ENCODE results near the gene STK38. TPM values are rescaled to one million over a fixed set of nuclear protein-coding genes. Genes with fewer than 3 reads are reported as not detected.
"Not testable (repeated sequence)": the region's sequence is repeated elsewhere in the genome, so short reads cannot be mapped to it uniquely, and the experiment has no call there.

Gene STK38
- total and polyA plus RNA-seq, 2 of the 8 experiments (the other 6 are each of a cell fraction or from before 2014, with no cell fraction given) = 8.1 to 19.8 TPM

- no peak for TF ChIP-seq SP2 (IDR thresholded peaks at IDR 0.05; ENCODE audit: low read length)
- no peak for TF ChIP-seq SIRT6 (IDR thresholded peaks at IDR 0.05; ENCODE audit: low read length)
- TF ChIP-seq KDM4A (IDR thresholded peaks at IDR 0.05; ENCODE audit: low read depth, low read length, severe bottlenecking) = no peak
- TF ChIP-seq RXRA (IDR thresholded peaks at IDR 0.05; ENCODE audit: insufficient read depth, low read depth, low read length) = no peak
- TF ChIP-seq RAD21 (IDR thresholded peaks at IDR 0.05 in 1 of 2, conservative IDR thresholded peaks at IDR 0.05 in 1 of 2; ENCODE audit: low read depth in 2 of 2, low read length in 2 of 2) = no peak
- TF ChIP-seq CBX8 (IDR thresholded peaks at IDR 0.05; ENCODE audit: borderline replicate concordance, low read depth, low read length) = no peak
Measured at GRCh38 chr6:36590237-36590636, 43.0 kb upstream of the STK38 start (continued).

- not testable (repeated sequence) for H3K23me2 ChIP-seq (ENCODE audit: low read depth, low read length); H4K5ac ChIP-seq (ENCODE audit: insufficient read length, low read depth, low read length); H3K4ac ChIP-seq (replicated peaks; ENCODE audit: insufficient read length, low read depth, low read length); H2AFZ ChIP-seq (ENCODE audit: low read length); H2BK20ac ChIP-seq (ENCODE audit: low read length); H3K9me3 ChIP-seq (ENCODE audit: insufficient read depth in 2 of 2, low read depth in 1 of 2, low read length in 1 of 2); H3K79me2 ChIP-seq (ENCODE audit: control insufficient read depth in 1 of 2, insufficient read depth in 2 of 2, low read length in 2 of 2); H4K8ac ChIP-seq (ENCODE audit: extremely low read depth, insufficient read depth, low read length); H2BK120ac ChIP-seq (replicated peaks; ENCODE audit: low read depth, low read length); H3K9ac ChIP-seq (replicated peaks in 1 of 4; ENCODE audit: extremely low read depth in 1 of 4, low read depth in 3 of 4, low read length in 3 of 4); H2AK5ac ChIP-seq (ENCODE audit: low read depth, low read length); H2BK5ac ChIP-seq (ENCODE audit: low read depth, low read length); H4K91ac ChIP-seq (replicated peaks; ENCODE audit: insufficient read length, low read length); H3K4me1 ChIP-seq (replicated peaks in 1 of 4; ENCODE audit: control insufficient read depth in 3 of 4, insufficient read depth in 4 of 4, low read length in 3 of 4); H4K20me1 ChIP-seq (replicated peaks in 1 of 2; ENCODE audit: control insufficient read depth in 1 of 2, insufficient read depth in 2 of 2, low read length in 2 of 2); H3K36me3 ChIP-seq (ENCODE audit: control insufficient read depth in 2 of 4, insufficient read depth in 4 of 4, low read length in 3 of 4); H3K4me2 ChIP-seq (ENCODE audit: insufficient read depth in 1 of 2, low read depth in 2 of 2, low read length in 2 of 2); H3K79me1 ChIP-seq (ENCODE audit: low read depth, low read length); H3K18ac ChIP-seq (ENCODE audit: extremely low read depth, low read length); DNase-seq (ENCODE audit: low read depth in 1 of 2, low spot score in 2 of 2); H3K14ac ChIP-seq (ENCODE audit: insufficient read length); H2BK12ac ChIP-seq (ENCODE audit: low read depth, low read length); H3K27me3 ChIP-seq (replicated peaks in 1 of 4; ENCODE audit: control insufficient read depth in 3 of 4, extremely low read depth in 1 of 4, insufficient read depth in 3 of 4, low read length in 3 of 4); H3K4me3 ChIP-seq (ENCODE audit: extremely low read depth in 1 of 4, insufficient read depth in 2 of 4, low read depth in 3 of 4, low read length in 4 of 4); H3K56ac ChIP-seq (replicated peaks; ENCODE audit: insufficient read length, low read depth, low read length); H3K23ac ChIP-seq (ENCODE audit: insufficient read length); H3K27ac ChIP-seq (ENCODE audit: low read depth, low read length); FAIRE-seq; H2BK15ac ChIP-seq (ENCODE audit: low read length)
- ChIA-PET CTCF (ENCODE audit: partially characterized antibody) (interaction anchor here (1.9 kb wide), 1 partner anchor 9 kb away, joined by 7 read pairs; no protein-coding TSS in a partner anchor), POLR2A (ENCODE audit: partially characterized antibody) (interaction anchor here (1.1 to 11.3 kb wide), 2 partner anchors 8 to 80 kb away, joined by 3 to 174 read pairs; partner anchors contain the start of gene SRSF3)
- 86% methylated on average over 9 of the region's 9 CpGs; no CpG with 5 or more reads in 1 of the 2 experiments for WGBS, 2 experiments (ENCODE audit: extremely low coverage in 1 of 2, insufficient coverage in 1 of 2, insufficient read length in 1 of 2, insufficient replicate concordance in 2 of 2, low coverage in 1 of 2, low lambda C conversion rate in 2 of 2, missing lambda C conversion rate in 1 of 2)
Measured at GRCh38 chr6:36589025-36589400, 41.7 kb upstream of the STK38 start.

Measured in H1 (cell line).